Activated naive CD8-positive, alpha-beta T cell treated with anti-CD3 and anti-CD28 coated beads, Interleukin-2, amount 50 U/mL, for 24 hours (primary cell): ENCODE measurements around the gene OVCH1.
"Not testable (repeated sequence)": the region's sequence is repeated elsewhere in the genome, so short reads cannot be mapped to it uniquely, and the experiment has no call there.

ENCODE experiments used
- ATAC-seq: fragments of 150-1000 bp; cut with Tn5 transposase; one replicate; pipeline ENCODE4 v1.10.0; 2021
- DNase-seq: peaks from one replicate; pipeline ENCODE4 v3.0.0; 2021
- H3K27ac Mint-ChIP-seq: one replicate; pipeline ENCODE4 v1.8.0; 2021; ENCODE audit warnings: mild to moderate bottlenecking, mixed read lengths
- H3K27me3 Mint-ChIP-seq: one replicate; pipeline ENCODE4 v1.8.0; 2021; ENCODE audit warnings: mixed read lengths
- H3K36me3 Mint-ChIP-seq: one replicate; pipeline ENCODE4 v1.8.0; 2021; ENCODE audit warnings: low read depth, mixed read lengths
- H3K4me1 Mint-ChIP-seq: one replicate; pipeline ENCODE4 v1.8.0; 2021; ENCODE audit warnings: mixed read lengths
- H3K4me3 Mint-ChIP-seq: one replicate; pipeline ENCODE4 v1.8.0; 2021; ENCODE audit warnings: mild to moderate bottlenecking, moderate library complexity, mixed read lengths
- H3K9me3 Mint-ChIP-seq: one replicate; pipeline ENCODE4 v1.8.0; 2021; ENCODE audit warnings: mixed read lengths

The OVCH1 gene

GRCh38 chr12:29447285-29447975 is 50.1 kb downstream of the OVCH1 start:
- peak; percentile 24 for ATAC-seq
- Mint-ChIP-seq H3K9me3 (no peaks in the 10 kb centered on the region), H3K4me3 (no peak overlapping the region), H3K4me1 (no peaks in the 10 kb centered on the region), H3K27me3 (peaks cover 6% of the 10 kb centered on the region), H3K36me3 (no peaks in the 10 kb centered on the region), H3K27ac (no peak overlapping the region)
- no peak for DNase-seq

DNA sequence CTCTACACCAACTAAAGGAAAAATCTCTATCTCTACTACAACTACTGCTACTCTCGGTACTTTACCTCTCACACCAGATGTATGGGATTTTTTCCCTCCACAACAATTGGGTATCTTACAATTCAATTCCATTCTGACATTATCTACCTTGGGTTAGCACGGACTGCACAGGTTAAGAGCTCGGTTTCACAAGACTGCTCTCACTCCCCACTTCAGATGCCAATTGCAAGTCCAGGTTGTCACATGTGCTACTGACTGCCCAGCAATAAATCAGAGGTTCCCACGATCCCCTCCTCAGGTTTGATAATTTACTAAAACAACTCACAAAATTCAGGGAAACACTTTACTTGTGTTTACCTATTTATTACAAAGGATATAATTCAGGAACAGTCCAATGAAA is 58.0 kb downstream of the OVCH1 start:
- DNase-seq = no peak
- Mint-ChIP-seq H3K9me3 (no peaks in the 10 kb centered on the region), H3K4me3 (no peak overlapping the region), H3K27ac (no peak overlapping the region), H3K36me3 (no peaks in the 10 kb centered on the region), H3K27me3 (peaks cover 9% of the 10 kb centered on the region), H3K4me1 (no peaks in the 10 kb centered on the region)
- no peak for ATAC-seq

DNA sequence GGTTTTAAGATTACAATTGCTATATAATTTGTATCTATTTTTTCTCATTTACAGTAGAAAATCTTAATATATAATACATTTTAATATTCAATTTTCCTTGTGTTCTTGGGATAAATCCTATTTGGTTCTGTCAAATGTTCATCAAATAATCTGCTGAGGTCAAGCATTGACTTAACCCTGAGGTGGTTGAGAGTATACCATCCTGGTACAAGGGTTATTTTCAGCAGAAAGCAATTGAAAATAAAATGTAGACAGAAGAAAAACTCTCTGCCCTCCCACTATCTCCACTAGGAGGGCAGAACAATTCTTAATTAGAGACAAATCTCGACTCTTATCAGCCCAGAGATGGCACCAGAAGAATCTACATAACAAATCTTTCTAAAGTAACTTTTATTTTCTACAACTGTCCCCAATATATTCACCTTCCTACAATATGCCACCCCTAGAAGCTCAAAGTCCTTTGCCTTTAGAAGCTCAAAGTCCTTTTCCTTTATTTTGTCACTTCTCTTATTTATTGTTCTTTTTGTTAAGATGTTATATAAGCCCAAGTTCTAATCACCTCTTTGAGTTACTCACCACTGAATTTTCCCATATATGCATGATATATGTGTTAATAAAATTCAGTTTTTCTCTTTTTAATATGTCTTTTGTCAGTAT is 58.6 kb downstream of the OVCH1 start:
- H3K27ac Mint-ChIP-seq = no peak overlapping the region
- ATAC-seq = no peak
- H3K27me3 Mint-ChIP-seq = peaks cover 9% of the 10 kb centered on the region
- H3K9me3 Mint-ChIP-seq = no peaks in the 10 kb centered on the region
- no peaks in the 10 kb centered on the region for H3K4me1 Mint-ChIP-seq
- DNase-seq = no peak
- no peaks in the 10 kb centered on the region for H3K36me3 Mint-ChIP-seq
- no peak overlapping the region for H3K4me3 Mint-ChIP-seq

- ATAC-seq (no peak), DNase-seq (no peak)
- Mint-ChIP-seq H3K27ac (no peak overlapping the region), H3K36me3 (no peaks in the 10 kb centered on the region), H3K4me3 (no peak overlapping the region), H3K9me3 (no peaks in the 10 kb centered on the region), H3K4me1 (no peaks in the 10 kb centered on the region), H3K27me3 (peaks cover 11% of the 10 kb centered on the region)
Observed at GRCh38 chr12:29437575-29437974, 59.9 kb downstream of the OVCH1 start.

- H3K4me3 Mint-ChIP-seq, H3K36me3 Mint-ChIP-seq: not testable (repeated sequence)
Observed at GRCh38 chr12:29436815-29437214, 60.7 kb downstream of the OVCH1 start.

GRCh38 chr12:29431513-29431912 is 66.0 kb downstream of the OVCH1 start:
- ATAC-seq = no peak
- Mint-ChIP-seq H3K9me3 (no peaks in the 10 kb centered on the region), H3K27me3 (peaks cover 6% of the 10 kb centered on the region)

More at GRCh38 chr12:29436815-29437214, 60.7 kb downstream of the OVCH1 start:
- not testable (repeated sequence) for ATAC-seq, DNase-seq, H3K4me1 Mint-ChIP-seq, H3K27ac Mint-ChIP-seq, H3K9me3 Mint-ChIP-seq
- peaks cover 11% of the 10 kb centered on the region for H3K27me3 Mint-ChIP-seq

GRCh38 chr12:29430716-29431044 is 66.8 kb downstream of the OVCH1 start:
- H3K4me1 Mint-ChIP-seq = peaks cover 6% of the 10 kb centered on the region
- ATAC-seq (no peak), DNase-seq (no peak)
- no peaks in the 10 kb centered on the region for H3K9me3 Mint-ChIP-seq
- H3K27me3 Mint-ChIP-seq = peaks cover 6% of the 10 kb centered on the region
- H3K4me3 Mint-ChIP-seq = no peak overlapping the region
- H3K36me3 Mint-ChIP-seq = no peaks in the 10 kb centered on the region
- no peak overlapping the region for H3K27ac Mint-ChIP-seq

More at GRCh38 chr12:29431513-29431912, 66.0 kb downstream of the OVCH1 start:
- Mint-ChIP-seq H3K4me1 (peaks cover 6% of the 10 kb centered on the region), H3K27ac (no peak overlapping the region), H3K4me3 (no peak overlapping the region), H3K36me3 (no peaks in the 10 kb centered on the region)
- no peak for DNase-seq

GRCh38 chr12:29429999-29430715 is 67.3 kb downstream of the OVCH1 start:
- Mint-ChIP-seq H3K27ac (no peak overlapping the region), H3K4me3 (no peak overlapping the region)
- ATAC-seq = no peak

DNA sequence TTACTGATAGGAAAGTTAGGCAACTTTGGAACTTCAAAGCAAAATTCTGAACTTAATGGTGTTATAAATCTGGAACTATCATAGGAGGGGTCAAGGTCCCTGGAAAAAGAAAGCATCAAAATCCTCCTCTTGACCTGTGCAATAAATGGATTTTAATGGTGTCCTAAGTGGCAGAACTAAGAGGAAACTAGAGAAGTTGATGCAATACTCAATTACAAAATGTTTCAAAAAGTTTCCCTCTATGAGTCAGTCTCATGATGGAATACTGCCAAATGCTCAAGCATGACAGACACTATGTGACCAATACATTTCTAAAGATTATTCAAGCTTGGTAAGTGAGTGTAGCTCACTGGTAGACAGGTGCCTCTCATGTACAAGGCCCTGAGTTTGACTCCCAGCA is 68.9 kb downstream of the OVCH1 start:
- H3K27ac Mint-ChIP-seq = no peak overlapping the region
- H3K27me3 Mint-ChIP-seq = peaks cover 11% of the 10 kb centered on the region
- no peaks in the 10 kb centered on the region for H3K9me3 Mint-ChIP-seq
- peak; percentile 65 for ATAC-seq
- H3K4me3 Mint-ChIP-seq = no peak overlapping the region
- H3K4me1 Mint-ChIP-seq = peaks cover 6% of the 10 kb centered on the region
- no peak for DNase-seq
- H3K36me3 Mint-ChIP-seq = no peaks in the 10 kb centered on the region

More at GRCh38 chr12:29429999-29430715, 67.3 kb downstream of the OVCH1 start:
- H3K4me1 Mint-ChIP-seq = peaks cover 6% of the 10 kb centered on the region
- no peak for DNase-seq
- H3K27me3 Mint-ChIP-seq = peaks cover 8% of the 10 kb centered on the region
- H3K36me3 Mint-ChIP-seq = no peaks in the 10 kb centered on the region
- no peaks in the 10 kb centered on the region for H3K9me3 Mint-ChIP-seq

DNA sequence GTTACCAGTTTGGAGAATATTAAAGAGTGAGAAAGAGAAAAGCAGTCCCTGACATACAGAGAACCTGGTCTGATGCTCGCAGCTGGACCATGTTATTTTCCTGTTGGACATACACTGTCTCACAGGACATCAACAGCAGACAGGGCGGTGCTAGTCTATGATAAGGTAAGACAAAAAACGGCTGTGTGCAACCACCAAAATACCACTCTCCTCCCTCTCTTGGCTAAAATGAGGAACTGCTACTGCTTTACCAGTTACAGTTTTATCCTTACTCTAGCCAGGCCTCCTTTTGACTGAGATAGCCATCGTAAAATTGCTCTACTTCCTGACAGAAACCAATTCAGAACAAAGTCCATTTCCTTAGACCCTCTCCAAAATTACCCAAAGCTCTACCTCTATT is 69.5 kb downstream of the OVCH1 start:
- no peak overlapping the region for H3K27ac Mint-ChIP-seq
- H3K36me3 Mint-ChIP-seq = no peaks in the 10 kb centered on the region
- H3K4me1 Mint-ChIP-seq = peaks cover 6% of the 10 kb centered on the region
- H3K4me3 Mint-ChIP-seq = no peak overlapping the region
- peaks cover 8% of the 10 kb centered on the region for H3K27me3 Mint-ChIP-seq
- ATAC-seq (peak; percentile 60), DNase-seq (no peak)
- H3K9me3 Mint-ChIP-seq = no peaks in the 10 kb centered on the region

GRCh38 chr12:29426498-29426897 is 71.0 kb downstream of the OVCH1 start:
- Mint-ChIP-seq H3K9me3 (no peaks in the 10 kb centered on the region), H3K36me3 (no peaks in the 10 kb centered on the region), H3K27ac (no peak overlapping the region), H3K27me3 (peaks cover 10% of the 10 kb centered on the region), H3K4me3 (no peak overlapping the region), H3K4me1 (peaks cover 6% of the 10 kb centered on the region)
- ATAC-seq = no peak
- DNase-seq = no peak

- Mint-ChIP-seq H3K9me3 (no peaks in the 10 kb centered on the region), H3K4me3 (no peak overlapping the region), H3K27ac (no peak overlapping the region), H3K4me1 (peaks cover 6% of the 10 kb centered on the region), H3K36me3 (no peaks in the 10 kb centered on the region), H3K27me3 (peaks cover 10% of the 10 kb centered on the region)
- DNase-seq (no peak), ATAC-seq (no peak)
Observed at GRCh38 chr12:29425722-29426121, 71.8 kb downstream of the OVCH1 start.

DNA sequence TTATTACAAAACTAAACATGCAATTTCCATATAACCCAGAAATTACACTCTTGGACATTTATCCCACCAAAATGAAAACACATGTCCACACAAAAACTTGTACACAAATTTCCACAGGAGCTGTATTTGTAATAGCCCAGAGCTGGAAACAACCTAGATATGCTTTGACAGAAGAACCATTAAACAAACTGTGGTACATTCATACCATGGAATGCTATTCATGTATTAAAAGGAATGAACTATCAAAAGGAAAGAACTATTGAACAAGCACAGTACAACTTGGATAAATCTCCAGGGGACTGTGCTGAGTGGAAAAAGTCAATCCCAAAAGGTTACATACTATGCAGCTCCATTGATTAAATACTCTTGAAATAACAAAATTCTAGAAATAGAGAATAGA is 80.7 kb downstream of the OVCH1 start:
- no peak overlapping the region for H3K4me3 Mint-ChIP-seq
- peaks cover 19% of the 10 kb centered on the region for H3K27me3 Mint-ChIP-seq
- no peak overlapping the region for H3K27ac Mint-ChIP-seq
- H3K9me3 Mint-ChIP-seq = no peaks in the 10 kb centered on the region
- H3K4me1 Mint-ChIP-seq = no peaks in the 10 kb centered on the region
- DNase-seq (no peak), ATAC-seq (no peak)
- no peaks in the 10 kb centered on the region for H3K36me3 Mint-ChIP-seq

DNA sequence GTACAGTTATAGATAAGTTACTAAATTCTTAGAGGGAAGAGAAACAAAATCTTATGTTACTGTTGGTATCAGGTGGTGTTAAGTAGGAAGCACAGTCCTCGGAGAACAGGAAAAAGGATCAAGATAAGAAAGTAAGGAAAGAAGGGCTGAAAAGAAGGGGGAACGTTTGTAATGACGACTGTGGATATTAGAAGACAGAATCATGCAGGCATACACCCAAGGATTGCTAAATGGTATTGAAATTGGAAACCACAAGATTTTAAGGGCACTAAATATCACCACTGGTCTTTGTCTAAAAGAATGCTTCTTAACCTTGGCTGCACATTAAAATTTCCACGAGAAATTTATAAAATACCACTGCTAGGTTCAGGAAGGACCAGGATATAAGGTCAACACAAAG is 82.4 kb downstream of the OVCH1 start:
- Mint-ChIP-seq H3K27me3 (peaks cover 19% of the 10 kb centered on the region), H3K27ac (no peak overlapping the region), H3K36me3 (no peaks in the 10 kb centered on the region), H3K4me3 (no peak overlapping the region), H3K9me3 (no peaks in the 10 kb centered on the region), H3K4me1 (no peaks in the 10 kb centered on the region)
- no peak for ATAC-seq
- DNase-seq = no peak

- peaks cover 19% of the 10 kb centered on the region for H3K27me3 Mint-ChIP-seq
- no peaks in the 10 kb centered on the region for H3K36me3 Mint-ChIP-seq
- DNase-seq (no peak), ATAC-seq (no peak)
- no peak overlapping the region for H3K27ac Mint-ChIP-seq
- no peak overlapping the region for H3K4me3 Mint-ChIP-seq
- H3K4me1 Mint-ChIP-seq = no peaks in the 10 kb centered on the region
- H3K9me3 Mint-ChIP-seq = no peaks in the 10 kb centered on the region
Observed at GRCh38 chr12:29414368-29414767, 83.1 kb downstream of the OVCH1 start.
